Keratinocyte (primary cell): ENCODE measurements around the gene SOX5. TPM values are rescaled to one million over a fixed set of nuclear protein-coding genes. Genes with fewer than 3 reads are reported as not detected.
"Not testable (repeated sequence)": the region's sequence is repeated elsewhere in the genome, so short reads cannot be mapped to it uniquely, and the experiment has no call there.

Experiments used
- DNase-seq: peaks from one replicate; pipeline ENCODE4 v3.0.0-alpha.2; 2011; ENCODE audit warnings: low read depth, missing footprints, low spot score
- FAIRE-seq: peaks from 2 replicates; lab custom pipeline; 2011; peaks lifted over from hg19 to GRCh38; lab: Jason Lieb, UNC
- H2AFZ ChIP-seq: 2 replicates; pipeline ENCODE4 v1.6.0; 2012; ENCODE audit warnings: low read length, control low read depth, inconsistent platforms; ENCODE audit not compliant: control insufficient read depth
- H3K27ac ChIP-seq: 2 replicates; pipeline ENCODE4 v1.5.1; 2011; ENCODE audit warnings: low read length; ENCODE audit not compliant: control insufficient read depth, insufficient read depth
- H3K27me3 ChIP-seq: 3 replicates; pipeline ENCODE4 v1.6.0; 2011; ENCODE audit warnings: low read length; ENCODE audit not compliant: control insufficient read depth, insufficient read depth; ENCODE audit errors: extremely low read depth
- H3K36me3 ChIP-seq, 2 experiments: 2 replicates in 1 of 2; 3 replicates in 1 of 2; pipeline ENCODE4 v1.5.1; 2011; ENCODE audit warnings: low read length in 2 of 2, mild to moderate bottlenecking in 1 of 2; ENCODE audit not compliant: control insufficient read depth in 2 of 2, insufficient read depth in 2 of 2; ENCODE audit errors: extremely low read depth in 1 of 2
- H3K4me1 ChIP-seq: 3 replicates; pipeline ENCODE4 v1.5.1; 2011; ENCODE audit warnings: low read length; ENCODE audit not compliant: control insufficient read depth, insufficient read depth; ENCODE audit errors: extremely low read depth
- H3K4me2 ChIP-seq: 3 replicates; pipeline ENCODE4 v1.6.0; 2011; ENCODE audit warnings: low read depth, low read length; ENCODE audit not compliant: control insufficient read depth, insufficient read depth; ENCODE audit errors: extremely low read depth
- H3K4me3 ChIP-seq, 3 experiments: fragments of 200-600 bp in 1 of 3; sonication (generic) in 1 of 3; 2 replicates in 2 of 3; 3 replicates in 1 of 3; pipeline ENCODE4 v1.5.1; 2011 to 2016; ENCODE audit warnings: low read length in 3 of 3, mild to moderate bottlenecking in 3 of 3, control low read depth in 2 of 3, inconsistent platforms in 1 of 3, low read depth in 1 of 3, mixed read lengths in 1 of 3, mixed run types in 1 of 3, moderate library complexity in 1 of 3; ENCODE audit not compliant: control insufficient read depth in 2 of 3, insufficient read depth in 2 of 3; ENCODE audit errors: extremely low read depth in 1 of 3
- H3K79me2 ChIP-seq: 2 replicates; pipeline ENCODE4 v1.6.0; 2012; ENCODE audit warnings: low read length; ENCODE audit not compliant: control insufficient read depth, insufficient read depth
- H3K9ac ChIP-seq: 3 replicates; pipeline ENCODE4 v1.6.0; 2011; ENCODE audit warnings: low read length; ENCODE audit not compliant: control insufficient read depth, insufficient read depth; ENCODE audit errors: extremely low read depth
- H3K9me1 ChIP-seq: 3 replicates; pipeline ENCODE4 v1.6.0; 2011; ENCODE audit warnings: low read length; ENCODE audit not compliant: control insufficient read depth, insufficient read depth; ENCODE audit errors: extremely low read depth
- H3K9me3 ChIP-seq: 2 replicates; pipeline ENCODE4 v1.5.1; 2012; ENCODE audit warnings: low read depth, low read length; ENCODE audit not compliant: control insufficient read depth
- H4K20me1 ChIP-seq: 3 replicates; pipeline ENCODE4 v1.6.0; 2011; ENCODE audit warnings: low read length; ENCODE audit not compliant: control insufficient read depth, insufficient read depth; ENCODE audit errors: extremely low read depth
- EZH2 ChIP-seq: IDR thresholded peaks from one replicate; pipeline ENCODE4 v1.6.1; 2012; ENCODE audit warnings: inconsistent platforms, mild to moderate bottlenecking, low read length, moderate library complexity
- dilution Hi-C: fragments of 300-500 bp; cut with MboI; formaldehyde crosslinking; loops from one replicate; pipeline ENCODE4 v1.7.0; 2020; ENCODE audit warnings: low sequenced_read_pairs; ENCODE audit not compliant: extremely low pct_ligation_motif_present
- polyA plus RNA-seq, 5 experiments: library from polyadenylated mRNA; depleted of rRNA in 3 of 5; stranded (reverse) in 3 of 5; stranded (forward) in 1 of 5; unstranded in 1 of 5; fragments of >200 nt; gene quantifications; 1 replicate in 1 of 5; 2 replicates in 3 of 5; 3 replicates in 1 of 5; pipeline versions ENCODE4 v1.2.1 to v1.2.3, GENCODE V29; 2011 to 2012; ENCODE audit warnings: missing spikeins in 2 of 5, low read depth in 1 of 5, low replicate concordance in 1 of 5
- TF ChIP-seq, protein P1 (sequence below), 3 experiments: IDR thresholded peaks in 1 of 3; conservative IDR thresholded peaks in 1 of 3; optimal IDR thresholded peaks in 1 of 3; 2 replicates in 2 of 3; 3 replicates in 1 of 3; pipeline versions ENCODE3 to v1.5.1; 2011; ENCODE audit warnings: low read length in 3 of 3, mild to moderate bottlenecking in 3 of 3, moderate library complexity in 2 of 3, control low read depth in 1 of 3, inconsistent platforms in 1 of 3; ENCODE audit not compliant: insufficient read depth in 2 of 3; ENCODE audit errors: extremely low read depth in 1 of 3

The SOX5 gene
- polyA plus RNA-seq, 1 donor (not counting 4 experiments of a cell fraction or from before 2014, with no cell fraction given), result not detected

DNA sequence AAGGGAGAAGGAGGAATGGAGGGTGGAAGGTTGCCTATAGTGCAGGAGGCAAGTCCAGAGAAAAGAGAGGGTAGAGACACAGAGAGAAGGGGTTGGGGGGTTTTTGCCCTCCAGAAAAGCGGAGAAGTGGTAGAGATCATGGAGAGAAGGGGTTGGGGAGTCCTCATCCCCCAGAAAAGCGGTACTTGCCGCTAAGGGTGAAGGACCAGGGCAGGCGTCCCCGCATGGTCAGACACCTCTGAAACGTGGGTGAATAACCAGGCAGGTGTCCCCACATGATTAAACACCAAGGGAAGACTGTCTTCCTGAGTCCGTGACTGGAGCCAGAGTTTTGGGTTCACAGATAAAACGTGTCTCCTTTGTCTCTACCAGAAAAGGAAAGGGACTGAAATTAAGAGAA lies 439.0 kb downstream of the SOX5 start:
- Histone ChIP-seq H3K9me1 (no peaks in the 10 kb centered on the region), H4K20me1 (no peaks in the 10 kb centered on the region), H3K4me2 (no peak overlapping the region), H3K4me1 (no peaks in the 10 kb centered on the region), H3K9me3 (no peaks in the 10 kb centered on the region), H3K27me3 (no peaks in the 10 kb centered on the region), H3K79me2 (no peaks in the 10 kb centered on the region), H2AFZ (no peak overlapping the region), H3K9ac (no peak overlapping the region), H3K36me3 (no peaks in the 10 kb centered on the region), H3K4me3 (no peak overlapping the region), H3K27ac (no peak overlapping the region)
- no peak for TF ChIP-seq EZH2
- TF ChIP-seq, protein P1, sequence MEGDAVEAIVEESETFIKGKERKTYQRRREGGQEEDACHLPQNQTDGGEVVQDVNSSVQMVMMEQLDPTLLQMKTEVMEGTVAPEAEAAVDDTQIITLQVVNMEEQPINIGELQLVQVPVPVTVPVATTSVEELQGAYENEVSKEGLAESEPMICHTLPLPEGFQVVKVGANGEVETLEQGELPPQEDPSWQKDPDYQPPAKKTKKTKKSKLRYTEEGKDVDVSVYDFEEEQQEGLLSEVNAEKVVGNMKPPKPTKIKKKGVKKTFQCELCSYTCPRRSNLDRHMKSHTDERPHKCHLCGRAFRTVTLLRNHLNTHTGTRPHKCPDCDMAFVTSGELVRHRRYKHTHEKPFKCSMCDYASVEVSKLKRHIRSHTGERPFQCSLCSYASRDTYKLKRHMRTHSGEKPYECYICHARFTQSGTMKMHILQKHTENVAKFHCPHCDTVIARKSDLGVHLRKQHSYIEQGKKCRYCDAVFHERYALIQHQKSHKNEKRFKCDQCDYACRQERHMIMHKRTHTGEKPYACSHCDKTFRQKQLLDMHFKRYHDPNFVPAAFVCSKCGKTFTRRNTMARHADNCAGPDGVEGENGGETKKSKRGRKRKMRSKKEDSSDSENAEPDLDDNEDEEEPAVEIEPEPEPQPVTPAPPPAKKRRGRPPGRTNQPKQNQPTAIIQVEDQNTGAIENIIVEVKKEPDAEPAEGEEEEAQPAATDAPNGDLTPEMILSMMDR (optimal IDR thresholded peaks at IDR 0.05 in 1 of 3, IDR thresholded peaks at IDR 0.05 in 1 of 3, conservative IDR thresholded peaks at IDR 0.05 in 1 of 3; ENCODE audit: extremely low read depth in 1 of 3, insufficient read depth in 2 of 3, low read length in 3 of 3), result no peak
- DNase-seq (no peak), FAIRE-seq (no peak)
- dilution Hi-C loops, result no loop called here

DNA sequence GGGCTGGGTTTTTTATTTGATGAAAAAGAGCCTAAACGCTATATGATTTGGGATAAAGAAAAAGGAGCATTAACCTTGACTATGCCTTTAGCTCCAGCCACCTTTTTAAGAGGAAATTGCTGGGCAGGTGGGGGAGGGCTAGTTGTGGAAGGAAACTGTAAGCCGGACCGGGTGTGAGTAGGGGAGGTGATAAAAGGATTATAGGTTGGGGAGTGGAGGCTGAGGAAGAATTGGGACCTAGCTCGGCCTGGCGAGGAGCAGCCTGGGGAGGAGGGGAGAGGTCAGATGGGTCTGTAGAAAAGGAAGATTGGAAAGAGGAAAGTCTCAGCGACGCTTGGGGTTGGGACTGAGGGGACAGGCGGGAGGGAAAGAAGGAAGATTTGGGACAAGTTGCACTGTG lies 439.6 kb downstream of the SOX5 start:
- H2AFZ ChIP-seq, H3K36me3 ChIP-seq, DNase-seq, H3K4me1 ChIP-seq, H3K9me3 ChIP-seq, H3K79me2 ChIP-seq, H3K9ac ChIP-seq, H4K20me1 ChIP-seq, FAIRE-seq, H3K4me3 ChIP-seq, H3K27me3 ChIP-seq, H3K9me1 ChIP-seq, H3K4me2 ChIP-seq, H3K27ac ChIP-seq, dilution Hi-C loops: not testable (repeated sequence)

- DNase-seq, H2AFZ ChIP-seq, H3K79me2 ChIP-seq, dilution Hi-C loops, FAIRE-seq, H3K9me3 ChIP-seq, H3K27me3 ChIP-seq, H3K9me1 ChIP-seq, H3K4me3 ChIP-seq, H3K4me1 ChIP-seq, H3K27ac ChIP-seq, H4K20me1 ChIP-seq, H3K36me3 ChIP-seq, H3K9ac ChIP-seq, H3K4me2 ChIP-seq: not testable (repeated sequence)
These were observed 441.7 kb downstream of the SOX5 start for GRCh38 chr12:23507785-23508184.

DNA sequence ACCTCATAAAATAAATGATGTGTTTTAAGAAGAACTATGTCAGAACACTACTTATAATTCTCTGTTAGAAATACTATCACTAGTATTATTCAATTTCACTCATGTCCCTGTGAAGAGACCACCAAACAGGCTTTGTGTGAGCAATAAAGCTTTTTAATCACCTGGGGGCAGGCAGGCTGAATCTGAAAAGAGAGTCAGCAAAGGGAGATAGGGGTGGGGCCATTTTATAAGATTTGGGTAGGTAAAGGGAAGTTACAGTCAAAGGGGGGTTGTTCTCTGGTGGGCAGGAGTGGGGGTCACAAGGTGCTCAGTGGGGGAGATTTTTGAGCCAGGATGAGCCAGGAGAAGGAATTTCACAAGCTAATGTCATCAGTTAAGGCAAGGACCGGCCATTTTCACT lies 443.7 kb downstream of the SOX5 start:
- H3K4me1 ChIP-seq, H3K36me3 ChIP-seq, H3K9ac ChIP-seq, H3K27ac ChIP-seq, dilution Hi-C loops, H3K27me3 ChIP-seq, H3K79me2 ChIP-seq, H3K4me2 ChIP-seq, H3K9me3 ChIP-seq, H3K9me1 ChIP-seq, FAIRE-seq, H2AFZ ChIP-seq, H3K4me3 ChIP-seq, DNase-seq, H4K20me1 ChIP-seq: not testable (repeated sequence)
